MM.1S (cell line): Measurements from ENCODE around the gene EMC7.

Source experiments
- EZH2 ChIP-seq: fragments of 300-600 bp; sonication (generic); optimal IDR thresholded peaks from 2 replicates; pipeline ENCODE3; 2017; ENCODE audit warnings: low read depth, mild to moderate bottlenecking, antibody characterized with exemption, low read length, mixed read lengths
- TF ChIP-seq, protein P1 (sequence below): fragments of 300-600 bp; sonication (generic); IDR thresholded peaks from 2 replicates; pipeline ENCODE4 v1.5.1; 2016; ENCODE audit warnings: antibody characterized with exemption, low read length, mixed read lengths

DNA sequence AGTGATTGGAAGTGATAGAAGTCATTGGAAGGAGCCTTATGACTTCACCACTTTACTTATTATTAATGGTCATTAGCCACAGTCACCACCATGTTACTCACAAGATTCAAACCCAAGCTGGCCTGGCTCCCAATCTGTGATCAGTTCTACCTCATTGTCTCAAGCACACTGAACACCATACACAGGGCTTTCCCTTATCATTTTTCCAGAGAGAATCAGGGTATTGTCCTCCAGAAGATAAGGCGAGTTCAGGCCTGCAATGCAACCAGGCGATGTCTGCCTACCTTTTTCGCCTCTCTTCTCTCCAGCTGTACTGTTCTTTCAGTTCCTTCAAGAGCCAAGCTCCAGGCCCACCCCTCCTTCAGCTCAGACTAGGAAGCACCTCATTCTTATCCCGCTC is 24.9 kb downstream of the EMC7 start:
- TF ChIP-seq, protein P1, sequence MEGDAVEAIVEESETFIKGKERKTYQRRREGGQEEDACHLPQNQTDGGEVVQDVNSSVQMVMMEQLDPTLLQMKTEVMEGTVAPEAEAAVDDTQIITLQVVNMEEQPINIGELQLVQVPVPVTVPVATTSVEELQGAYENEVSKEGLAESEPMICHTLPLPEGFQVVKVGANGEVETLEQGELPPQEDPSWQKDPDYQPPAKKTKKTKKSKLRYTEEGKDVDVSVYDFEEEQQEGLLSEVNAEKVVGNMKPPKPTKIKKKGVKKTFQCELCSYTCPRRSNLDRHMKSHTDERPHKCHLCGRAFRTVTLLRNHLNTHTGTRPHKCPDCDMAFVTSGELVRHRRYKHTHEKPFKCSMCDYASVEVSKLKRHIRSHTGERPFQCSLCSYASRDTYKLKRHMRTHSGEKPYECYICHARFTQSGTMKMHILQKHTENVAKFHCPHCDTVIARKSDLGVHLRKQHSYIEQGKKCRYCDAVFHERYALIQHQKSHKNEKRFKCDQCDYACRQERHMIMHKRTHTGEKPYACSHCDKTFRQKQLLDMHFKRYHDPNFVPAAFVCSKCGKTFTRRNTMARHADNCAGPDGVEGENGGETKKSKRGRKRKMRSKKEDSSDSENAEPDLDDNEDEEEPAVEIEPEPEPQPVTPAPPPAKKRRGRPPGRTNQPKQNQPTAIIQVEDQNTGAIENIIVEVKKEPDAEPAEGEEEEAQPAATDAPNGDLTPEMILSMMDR: no peak
- TF ChIP-seq EZH2: no peak
